Cardiac muscle cell (in vitro differentiated cells and primary cell): ENCODE results near the gene C13orf46. TPM values are rescaled to one million over a fixed set of nuclear protein-coding genes. Genes with fewer than 3 reads are reported as not detected.

Source experiments
- DNase-seq, 2 donors: peaks; one replicate each; pipeline versions ENCODE4 v3.0.0 to v3.0.0-alpha.2; 2010 to 2017; ENCODE audit warnings: low read depth in 1 of 2, low spot score in 1 of 2
- H3K27ac ChIP-seq: fragments of 200-600 bp; sonication (generic); 2 replicates; pipeline ENCODE4 v1.5.1; 2016
- H3K27me3 ChIP-seq: fragments of 200-600 bp; sonication (generic); 2 replicates; pipeline ENCODE4 v1.6.0; 2016; ENCODE audit warnings: control low read depth
- H3K36me3 ChIP-seq: fragments of 200-600 bp; sonication (generic); 2 replicates; pipeline ENCODE4 v1.5.1; 2016; ENCODE audit warnings: control low read depth
- H3K4me1 ChIP-seq: fragments of 200-600 bp; sonication (generic); 2 replicates; pipeline ENCODE4 v1.8.1; 2017; ENCODE audit warnings: low read depth, mild to moderate bottlenecking, mixed run types
- H3K4me3 ChIP-seq: fragments of 200-600 bp; sonication (generic); 2 replicates; pipeline ENCODE4 v1.5.1; 2016; ENCODE audit warnings: mild to moderate bottlenecking
- H3K9me3 ChIP-seq: fragments of 200-600 bp; sonication (generic); 2 replicates; pipeline ENCODE4 v1.5.1; 2017; ENCODE audit warnings: low read depth, mild to moderate bottlenecking, control low read depth
- CTCF ChIP-seq: IDR thresholded peaks from 2 replicates; pipeline ENCODE4 v1.5.1; 2012; ENCODE audit warnings: low read depth, mild to moderate bottlenecking, low read length
- polyA plus RNA-seq: library from polyadenylated mRNA; unstranded; fragments of >200 nt; fragmentation: Nextera tagmentation; extraction: Ambion mirVana; gene quantifications from 2 replicates; pipeline ENCODE4 v1.2.1, GENCODE V29; 2016
- total RNA-seq: library from RNA; depleted of rRNA; stranded (reverse); fragments of >200 nt; gene quantifications from 2 replicates; pipeline ENCODE4 v1.2.3, GENCODE V29; 2016

Gene C13orf46
- total and polyA plus RNA-seq, 2 experiments from 2014 or later: 0.35 TPM; not detected in 1

- DNase-seq: no peak
- TF ChIP-seq CTCF: no peak
Measured at GRCh38 chr13:113968463-113969310, 5.2 kb downstream of the C13orf46 start.

GRCh38 chr13:113967729-113968462 is 6.0 kb downstream of the C13orf46 start:
- Histone ChIP-seq H3K9me3 (no peaks in the 10 kb centered on the region), H3K27me3 (no peaks in the 10 kb centered on the region), H3K36me3 (no peaks in the 10 kb centered on the region), H3K4me1 (no peaks in the 10 kb centered on the region), H3K4me3 (no peak overlapping the region), H3K27ac (no peak overlapping the region)
- no peak for DNase-seq
- no peak for TF ChIP-seq CTCF

More at GRCh38 chr13:113968463-113969310, 5.2 kb downstream of the C13orf46 start:
- Histone ChIP-seq H3K27me3 (no peaks in the 10 kb centered on the region), H3K36me3 (no peaks in the 10 kb centered on the region), H3K27ac (no peak overlapping the region), H3K4me3 (no peak overlapping the region), H3K4me1 (no peaks in the 10 kb centered on the region), H3K9me3 (no peaks in the 10 kb centered on the region)

DNA sequence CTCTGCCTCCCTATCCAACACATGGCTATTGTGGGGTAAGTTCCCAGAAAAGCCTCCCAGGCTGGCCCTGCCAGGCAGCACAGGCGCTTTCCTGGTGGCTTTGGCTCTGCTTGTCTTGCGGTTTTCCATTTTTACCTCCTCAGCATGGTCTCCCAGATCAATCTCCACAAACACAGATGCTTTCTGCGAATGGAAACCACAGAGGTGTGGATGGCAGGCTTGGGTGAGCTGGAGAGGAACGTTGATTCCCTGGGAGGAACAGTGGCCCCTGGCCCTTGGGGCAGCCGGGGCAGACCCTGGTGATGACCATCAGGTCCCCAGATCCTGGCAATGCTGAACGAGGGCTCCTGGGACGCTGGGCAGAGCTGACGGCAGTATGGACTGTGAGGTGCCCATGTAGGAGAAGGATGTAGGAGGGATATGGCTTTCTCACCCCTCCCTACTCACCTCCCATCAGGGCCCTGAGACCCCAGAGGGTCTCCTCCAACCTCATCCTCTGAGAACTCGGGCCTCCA is 6.6 kb downstream of the C13orf46 start:
- Histone ChIP-seq H3K4me3 (no peak overlapping the region), H3K9me3 (no peaks in the 10 kb centered on the region), H3K4me1 (no peaks in the 10 kb centered on the region), H3K27me3 (no peaks in the 10 kb centered on the region), H3K36me3 (no peaks in the 10 kb centered on the region), H3K27ac (no peak overlapping the region)
- TF ChIP-seq CTCF: no peak
- no peak for DNase-seq

GRCh38 chr13:113965968-113966884 is 7.7 kb downstream of the C13orf46 start:
- no peak overlapping the region for H3K4me3 ChIP-seq
- no peak for DNase-seq
- no peaks in the 10 kb centered on the region for H3K9me3 ChIP-seq
- TF ChIP-seq CTCF: no peak
- H3K27me3 ChIP-seq: no peaks in the 10 kb centered on the region
- no peaks in the 10 kb centered on the region for H3K4me1 ChIP-seq
- H3K27ac ChIP-seq: no peak overlapping the region
- no peaks in the 10 kb centered on the region for H3K36me3 ChIP-seq

- no peak for TF ChIP-seq CTCF
- H3K4me3 ChIP-seq: no peak overlapping the region
- no peak for DNase-seq
- H3K4me1 ChIP-seq: no peaks in the 10 kb centered on the region
- no peaks in the 10 kb centered on the region for H3K9me3 ChIP-seq
- no peak overlapping the region for H3K27ac ChIP-seq
- no peaks in the 10 kb centered on the region for H3K36me3 ChIP-seq
- no peaks in the 10 kb centered on the region for H3K27me3 ChIP-seq
Measured at GRCh38 chr13:113965383-113965874, 8.4 kb downstream of the C13orf46 start.
